ENCODE data around the gene NR3C1.

NR3C1 gene

DNA sequence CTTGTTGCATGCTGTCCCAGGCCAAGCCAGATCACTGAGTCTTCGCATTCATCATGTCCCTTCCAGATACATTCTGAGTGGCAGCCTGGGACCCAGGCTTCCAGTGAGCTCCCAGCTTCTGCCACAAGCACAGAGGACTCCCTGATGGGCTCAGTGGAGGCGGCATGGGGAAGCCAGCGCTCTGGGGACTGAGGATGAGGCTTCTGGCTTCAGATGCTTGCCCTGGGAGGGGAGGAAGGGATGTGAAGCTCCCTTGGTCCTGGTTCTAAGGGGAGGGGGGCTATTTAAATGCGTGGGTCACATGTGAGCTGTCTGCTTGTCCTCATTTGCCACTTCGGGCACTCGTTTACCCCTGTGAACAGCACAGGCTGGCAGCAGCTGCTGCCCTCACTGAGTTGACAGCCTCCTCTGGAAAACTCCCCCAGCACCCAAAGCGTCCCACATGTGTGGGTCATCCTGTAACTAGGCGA is 174.0 kb downstream of the NR3C1 start:
- peak overlapping the region in 20 of 21 experiments; percentile 37 to 89 (median 66) for H3K27ac ChIP-seq

GRCh38 chr5:143228597-143229293 is 174.7 kb downstream of the NR3C1 start:
- Histone ChIP-seq H3K27ac (peak overlapping the region in 11 of 21 experiments; percentile 41 to 89 (median 69)), H3K4me3 (no peak overlapping the region)

More for the DNA sequence above, 174.0 kb downstream of the NR3C1 start:
- H3K4me3 ChIP-seq: no peak overlapping the region
